ELF-1 (cell line): Measurements from ENCODE around the gene LOX.
"Not testable (repeated sequence)": the region's sequence is repeated elsewhere in the genome, so short reads cannot be mapped to it uniquely, and the experiment has no call there.

Experiments
- DNase-seq: peaks from one replicate; pipeline ENCODE4 v3.0.0-alpha.2; 2016; ENCODE audit warnings: low read depth, low spot score

The LOX gene

GRCh38 chr5:122097391-122097790, 19.3 kb upstream of the LOX start:
- no peak for DNase-seq

- no peak for DNase-seq
These were observed 17.1 kb upstream of the LOX start for GRCh38 chr5:122095158-122095557.

GRCh38 chr5:122094251-122094650, 16.2 kb upstream of the LOX start:
- DNase-seq, result not testable (repeated sequence)

GRCh38 chr5:122093415-122094180, 15.5 kb upstream of the LOX start:
- DNase-seq, result no peak

- no peak for DNase-seq
These were observed 14.0 kb upstream of the LOX start for GRCh38 chr5:122091936-122092600.

GRCh38 chr5:122089096-122090013, 11.3 kb upstream of the LOX start:
- DNase-seq, result no peak

GRCh38 chr5:122085041-122085440, 7.0 kb upstream of the LOX start:
- DNase-seq, result no peak

GRCh38 chr5:122083535-122083934, 5.5 kb upstream of the LOX start:
- no peak for DNase-seq

GRCh38 chr5:122081541-122081940, 3.5 kb upstream of the LOX start:
- DNase-seq, result no peak

GRCh38 chr5:122077366-122078115, 518 bp downstream of the LOX start:
- DNase-seq, result peak; percentile 70

GRCh38 chr5:122076669-122077365, 1.2 kb downstream of the LOX start:
- peak; percentile 91 for DNase-seq

GRCh38 chr5:122076050-122076461, 2.0 kb downstream of the LOX start:
- no peak for DNase-seq

GRCh38 chr5:122073864-122074263, 4.2 kb downstream of the LOX start:
- DNase-seq, result no peak

- DNase-seq, result no peak
These were observed 5.0 kb downstream of the LOX start for GRCh38 chr5:122073018-122073417.

GRCh38 chr5:122067390-122067789, 10.7 kb downstream of the LOX start:
- peak; percentile 66 for DNase-seq

- no peak for DNase-seq
These were observed 13.1 kb downstream of the LOX start for GRCh38 chr5:122064992-122065391.

GRCh38 chr5:122063836-122064235, 14.2 kb downstream of the LOX start:
- no peak for DNase-seq

GRCh38 chr5:122062205-122062604, 15.9 kb downstream of the LOX start:
- DNase-seq, result no peak

GRCh38 chr5:122056913-122057312, 21.1 kb downstream of the LOX start:
- DNase-seq, result no peak

- DNase-seq, result no peak
These were observed 23.8 kb downstream of the LOX start for GRCh38 chr5:122054266-122054665.
